Fibroblast of lung (primary cell): ENCODE results near the gene NFAM1. TPM values are rescaled to one million over a fixed set of nuclear protein-coding genes. Genes with fewer than 3 reads are reported as not detected.

Experiments
- DNase-seq, 2 donors: peaks; one replicate each; pipeline versions ENCODE4 v3.0.0 to v3.0.0-alpha.2; 2010; ENCODE audit warnings: low read depth in 2 of 2
- H2AFZ ChIP-seq: 2 replicates; pipeline ENCODE4 v1.5.1; 2012; ENCODE audit warnings: low read length, control low read depth, inconsistent platforms
- H3K27ac ChIP-seq: 2 replicates; pipeline ENCODE4 v1.5.1; 2011; ENCODE audit warnings: low read length, control low read depth; ENCODE audit not compliant: insufficient read depth
- H3K27me3 ChIP-seq: 2 replicates; pipeline ENCODE4 v1.5.1; 2011; ENCODE audit warnings: mild to moderate bottlenecking, low read length; ENCODE audit not compliant: control insufficient read depth, insufficient read depth
- H3K36me3 ChIP-seq: 2 replicates; pipeline ENCODE4 v1.5.1; 2011; ENCODE audit warnings: low read length; ENCODE audit not compliant: control insufficient read depth, insufficient read depth
- H3K4me1 ChIP-seq: 2 replicates; pipeline ENCODE4 v1.5.1; 2011; ENCODE audit warnings: low read length; ENCODE audit not compliant: control insufficient read depth, insufficient read depth; ENCODE audit errors: extremely low read depth
- H3K4me2 ChIP-seq: 2 replicates; pipeline ENCODE4 v1.5.1; 2011; ENCODE audit warnings: low read length, control low read depth; ENCODE audit not compliant: insufficient read depth; ENCODE audit errors: extremely low read depth
- H3K4me3 ChIP-seq, 4 experiments: fragments of 200-600 bp in 1 of 4; sonication (generic) in 1 of 4; replicated peaks in 1 of 4; 2 replicates each; pipeline ENCODE4 v1.5.1; 2011 to 2016; ENCODE audit warnings: low read length in 4 of 4, low read depth in 3 of 4, mild to moderate bottlenecking in 3 of 4, control low read depth in 2 of 4, inconsistent platforms in 1 of 4, mixed read lengths in 1 of 4; ENCODE audit not compliant: insufficient read depth in 1 of 4; ENCODE audit errors: control extremely low read depth in 1 of 4
- H3K79me2 ChIP-seq: 2 replicates; pipeline ENCODE4 v1.5.1; 2012; ENCODE audit warnings: mild to moderate bottlenecking, low read length, inconsistent platforms; ENCODE audit not compliant: control insufficient read depth, insufficient read depth
- H3K9ac ChIP-seq: 2 replicates; pipeline ENCODE4 v1.5.1; 2011; ENCODE audit warnings: mild to moderate bottlenecking, low read length, control low read depth; ENCODE audit not compliant: insufficient read depth
- H3K9me3 ChIP-seq: 2 replicates; pipeline ENCODE4 v1.5.1; 2012; ENCODE audit warnings: low read depth, low read length; ENCODE audit not compliant: control insufficient read depth, insufficient read depth
- H4K20me1 ChIP-seq: 2 replicates; pipeline ENCODE4 v1.5.1; 2011; ENCODE audit warnings: low read length; ENCODE audit not compliant: control insufficient read depth, insufficient read depth; ENCODE audit errors: extremely low read depth
- CTCF ChIP-seq, 2 donors: IDR thresholded peaks in 1 of 2; conservative IDR thresholded peaks in 1 of 2; 1 replicate in 1 of 2; 2 replicates in 1 of 2; pipeline ENCODE4 v1.5.1; 2011 to 2012; ENCODE audit warnings: low read length in 2 of 2, control low read depth in 1 of 2, inconsistent platforms in 1 of 2, low read depth in 1 of 2, mild to moderate bottlenecking in 1 of 2
- EZH2 ChIP-seq: IDR thresholded peaks from 2 replicates; pipeline ENCODE4 v1.5.1; 2012; ENCODE audit warnings: low read length, control low read depth, mild to moderate bottlenecking; ENCODE audit errors: missing control alignments
- polyA plus RNA-seq, 2 donors: library from polyadenylated mRNA; depleted of rRNA in 1 of 2; stranded (reverse) in 1 of 2; unstranded in 1 of 2; fragments of >200 nt; gene quantifications; 2 replicates each; pipeline ENCODE4 v1.2.1, GENCODE V29; 2011 to 2012; ENCODE audit warnings: missing spikeins in 1 of 2
- total RNA-seq: library from RNA; depleted of rRNA; stranded (reverse); fragments of >200 nt; gene quantifications from 2 replicates; pipeline ENCODE4 v1.2.1, GENCODE V29; 2014

NFAM1 gene
- total and polyA plus RNA-seq, 2 donors (not counting 1 experiment from before 2014, with no cell fraction given) = 0.17 TPM; not detected in 1

GRCh38 chr22:42436404-42436803, 4.2 kb upstream of the NFAM1 start:
- Histone ChIP-seq H3K4me1 (peaks cover 4% of the 10 kb centered on the region), H4K20me1 (peaks cover 3% of the 10 kb centered on the region), H3K4me2 (no peak overlapping the region), H3K4me3 (no peak overlapping the region), H3K79me2 (no peaks in the 10 kb centered on the region), H3K9ac (no peak overlapping the region), H3K27me3 (peaks cover 29% of the 10 kb centered on the region), H3K27ac (no peak overlapping the region), H3K9me3 (no peaks in the 10 kb centered on the region), H3K36me3 (no peaks in the 10 kb centered on the region), H2AFZ (no peak overlapping the region)
- no peak for TF ChIP-seq CTCF (conservative IDR thresholded peaks at IDR 0.05 in 1 of 2, IDR thresholded peaks at IDR 0.05 in 1 of 2; ENCODE audit: low read depth in 1 of 2, low read length in 2 of 2)
- TF ChIP-seq EZH2 = no peak
- DNase-seq = no peak

- DNase-seq = no peak
- Histone ChIP-seq H3K27ac (no peak overlapping the region), H3K9me3 (no peaks in the 10 kb centered on the region), H3K36me3 (no peaks in the 10 kb centered on the region), H3K4me1 (peaks cover 4% of the 10 kb centered on the region), H3K9ac (no peak overlapping the region), H4K20me1 (peaks cover 3% of the 10 kb centered on the region), H3K4me2 (no peak overlapping the region), H2AFZ (no peak overlapping the region), H3K79me2 (no peaks in the 10 kb centered on the region), H3K4me3 (no peak overlapping the region), H3K27me3 (peaks cover 37% of the 10 kb centered on the region)
- TF ChIP-seq CTCF (conservative IDR thresholded peaks at IDR 0.05 in 1 of 2, IDR thresholded peaks at IDR 0.05 in 1 of 2; ENCODE audit: low read depth in 1 of 2, low read length in 2 of 2) = no peak
- TF ChIP-seq EZH2 = no peak
These were observed 2.7 kb upstream of the NFAM1 start for GRCh38 chr22:42434748-42435425.

GRCh38 chr22:42433754-42434682, 1.8 kb upstream of the NFAM1 start:
- Histone ChIP-seq H3K27me3 (peaks cover 38% of the 10 kb centered on the region), H2AFZ (no peak overlapping the region)
- TF ChIP-seq CTCF (conservative IDR thresholded peaks at IDR 0.05 in 1 of 2, IDR thresholded peaks at IDR 0.05 in 1 of 2; ENCODE audit: low read depth in 1 of 2, low read length in 2 of 2) (no peak), EZH2 (no peak)

More at GRCh38 chr22:42433754-42434682, 1.8 kb upstream of the NFAM1 start:
- no peak overlapping the region for H3K4me2 ChIP-seq
- no peak overlapping the region for H3K9ac ChIP-seq
- no peak overlapping the region for H3K27ac ChIP-seq
- no peak overlapping the region for H3K4me3 ChIP-seq
- peaks cover 4% of the 10 kb centered on the region for H3K4me1 ChIP-seq
- no peaks in the 10 kb centered on the region for H3K79me2 ChIP-seq
- no peaks in the 10 kb centered on the region for H3K9me3 ChIP-seq
- H4K20me1 ChIP-seq = peaks cover 3% of the 10 kb centered on the region
- DNase-seq = peak in 1 of 2 donors; percentile 9
- H3K36me3 ChIP-seq = no peaks in the 10 kb centered on the region
